GM04503 (cell line): ENCODE results near the gene DUSP14.
A peak's percentile ranks its signal among the peaks of the same experiment; 100 is the strongest.
"Not testable (repeated sequence)": the region's sequence is repeated elsewhere in the genome, so short reads cannot be mapped to it uniquely, and the experiment has no call there.

Experiments used
- DNase-seq: peaks from one replicate; pipeline ENCODE4 v3.0.0-alpha.2; 2012; ENCODE audit warnings: low read depth

DUSP14 gene

GRCh38 chr17:37489197-37490001 lies at the start of gene DUSP14:
DUSP14 (plus strand) TSS chr17:37489891; CDS start chr17:37512273, 22,382 bp downstream.
- DNase-seq: no peak

- no peak for DNase-seq
Measured at GRCh38 chr17:37440424-37440823, 49.3 kb upstream of the DUSP14 start.

- not testable (repeated sequence) for DNase-seq
Measured at GRCh38 chr17:37441369-37442014, 48.2 kb upstream of the DUSP14 start.

DNA sequence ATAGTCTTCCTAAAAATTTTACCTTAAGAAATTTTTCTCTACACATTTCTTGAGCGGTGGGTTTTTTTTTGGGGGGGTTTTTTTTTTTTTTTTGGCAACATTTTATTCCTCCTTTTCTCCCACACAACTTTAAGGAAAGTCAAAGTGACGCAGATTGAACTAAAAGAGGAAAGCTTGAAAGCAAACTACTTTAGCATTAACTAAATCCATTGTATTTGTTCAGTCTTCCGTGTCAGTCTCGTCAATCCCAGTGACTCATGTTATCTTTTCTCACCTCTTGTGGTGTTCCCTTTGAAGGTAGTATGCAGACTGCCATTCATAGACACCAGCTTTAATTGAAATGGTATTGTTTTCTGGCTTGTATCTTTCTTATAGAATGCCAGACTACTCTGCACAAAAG lies 43.7 kb upstream of the DUSP14 start:
- no peak for DNase-seq

DNA sequence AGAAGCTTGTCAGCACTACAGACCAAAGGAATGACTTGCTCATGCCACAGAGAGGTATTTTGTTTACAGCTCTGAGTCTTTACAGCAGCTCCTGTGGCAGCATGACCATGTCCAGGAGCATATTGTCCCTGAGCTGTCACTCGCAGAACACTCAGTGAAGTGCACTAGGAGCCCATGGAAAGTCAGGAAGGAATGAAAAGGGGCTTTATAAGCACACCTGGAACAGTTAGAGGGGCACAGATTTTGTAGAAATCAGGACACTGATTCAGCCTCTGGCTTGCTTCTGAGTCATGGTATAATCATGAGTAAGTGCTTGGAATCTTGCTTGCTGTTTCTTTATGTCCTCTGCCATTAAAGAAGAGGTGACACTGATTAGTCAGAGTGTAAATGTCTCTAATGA lies 42.0 kb upstream of the DUSP14 start:
- no peak for DNase-seq

DNA sequence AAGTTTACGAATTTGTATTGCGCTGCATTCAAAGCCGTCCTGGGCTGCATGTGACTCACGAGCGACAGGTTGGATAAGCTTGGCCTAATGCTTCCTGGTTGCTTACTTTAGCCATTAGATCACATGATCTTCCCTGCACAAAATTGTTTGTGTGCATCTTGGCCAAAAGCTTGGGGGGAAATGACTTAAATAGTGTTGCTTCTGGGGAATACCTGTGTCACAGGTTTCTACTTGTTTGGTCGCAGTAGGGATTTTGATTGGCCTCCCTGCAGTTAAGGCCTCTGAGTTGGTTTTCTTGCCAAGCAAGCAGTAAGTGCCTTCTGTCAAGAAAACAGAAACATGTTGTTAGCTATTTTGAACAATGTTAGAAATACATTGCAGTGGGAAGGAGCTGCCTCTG lies 39.6 kb upstream of the DUSP14 start:
- DNase-seq: no peak

DNA sequence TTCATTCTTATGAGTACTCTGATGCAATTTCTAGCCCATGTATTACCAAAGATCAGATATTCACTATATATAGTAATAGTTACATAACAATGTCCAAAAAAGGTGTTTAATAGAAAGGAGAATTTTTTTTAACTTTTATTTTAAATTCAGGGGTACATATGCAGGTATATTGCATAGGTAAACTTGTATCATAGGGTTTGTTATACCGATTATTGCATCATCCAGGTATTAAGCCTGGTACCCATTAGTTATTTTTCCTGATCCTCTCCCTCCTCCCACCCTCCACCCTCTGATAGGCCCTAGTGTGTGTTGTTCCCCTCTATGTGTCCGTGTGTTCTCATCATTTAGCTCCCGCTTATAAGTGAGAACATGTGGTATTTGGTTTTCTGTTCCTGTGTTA lies 31.9 kb upstream of the DUSP14 start:
- DNase-seq: not testable (repeated sequence)

DNA sequence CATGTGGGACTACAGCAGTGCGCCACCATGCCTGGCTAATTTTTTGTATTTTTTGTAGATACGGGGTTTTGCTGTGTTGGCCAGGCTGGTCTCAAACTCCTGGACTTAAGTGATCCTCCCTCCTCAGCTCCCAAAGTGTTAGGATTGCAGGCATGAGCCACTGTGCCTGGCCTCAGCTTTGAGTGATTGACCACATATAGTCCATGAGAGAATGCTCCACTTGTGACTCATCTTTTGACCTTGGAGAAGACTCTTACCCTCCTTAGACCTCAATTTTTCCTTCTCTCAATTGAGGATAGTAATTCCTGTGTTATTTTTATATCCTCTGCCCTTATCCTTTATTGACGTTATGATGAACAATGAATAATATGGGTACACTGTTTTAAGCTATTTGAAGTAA lies 30.9 kb upstream of the DUSP14 start:
- DNase-seq: peak; percentile 57

GRCh38 chr17:37461668-37462067 lies 28.0 kb upstream of the DUSP14 start:
- no peak for DNase-seq

GRCh38 chr17:37462492-37462891 lies 27.2 kb upstream of the DUSP14 start:
- no peak for DNase-seq

DNA sequence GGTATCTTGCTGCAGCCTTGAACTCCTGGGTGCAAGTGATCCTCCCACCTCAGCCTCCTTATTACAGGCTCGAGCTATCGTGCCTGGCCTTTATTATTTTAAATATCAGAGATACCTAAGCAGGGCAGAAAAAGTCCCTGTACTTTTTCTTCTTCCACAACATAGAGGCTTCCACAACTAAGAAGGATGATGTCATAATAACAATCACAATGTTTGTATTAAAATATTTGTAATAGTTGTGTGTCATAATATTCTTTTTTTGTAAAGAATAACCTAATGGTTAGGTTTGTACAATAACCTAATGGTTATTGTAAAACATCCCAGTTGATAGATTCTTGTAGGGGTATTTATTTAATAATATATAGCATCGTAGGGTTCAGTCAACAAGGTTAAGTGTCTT lies 26.7 kb upstream of the DUSP14 start:
- DNase-seq: no peak

DNA sequence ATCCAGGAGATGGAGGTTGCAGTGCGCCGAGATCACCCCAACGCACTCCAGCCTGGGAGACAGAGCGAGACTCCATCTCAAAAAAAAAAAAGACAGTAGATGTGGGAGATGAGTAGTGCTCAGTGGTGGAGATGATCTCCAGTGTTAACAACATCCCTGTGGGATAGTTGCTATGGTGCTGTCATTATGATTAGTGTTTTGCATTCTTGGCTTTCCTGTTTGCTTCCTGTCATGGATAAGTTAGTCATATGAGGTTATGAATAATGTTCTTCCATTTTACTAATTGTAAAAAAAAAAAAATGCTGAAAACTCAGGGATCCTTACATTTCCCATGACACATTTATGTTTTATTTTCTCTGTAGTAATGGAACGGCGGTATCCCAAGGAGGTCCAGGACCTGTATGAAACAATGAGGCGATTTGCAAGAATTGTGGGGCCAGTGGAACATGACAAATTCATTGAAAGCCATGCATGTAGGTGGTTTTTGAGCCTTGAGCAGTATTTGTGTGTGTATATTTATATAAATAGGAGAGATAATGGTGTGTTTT lies 24.5 kb upstream of the DUSP14 start:
- peak; percentile 64 for DNase-seq

DNA sequence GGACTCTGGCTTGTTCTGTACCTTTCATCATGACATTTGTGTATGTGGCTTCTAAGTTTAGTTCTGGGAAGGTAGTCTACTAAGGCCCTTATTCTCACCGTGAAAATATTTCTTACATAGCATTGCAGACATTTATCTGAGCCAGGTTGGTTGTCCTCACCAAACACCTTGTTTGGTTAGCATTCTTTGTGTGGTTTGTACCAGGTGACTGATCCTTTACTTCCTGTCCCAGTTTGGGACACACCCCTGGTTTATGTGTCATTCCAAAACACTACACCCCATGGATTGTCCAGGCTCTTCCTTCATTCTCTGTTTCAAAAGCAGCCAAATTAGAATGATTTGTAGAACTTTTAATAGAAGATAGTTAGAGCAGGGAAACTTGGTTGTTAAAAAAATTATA lies 23.2 kb upstream of the DUSP14 start:
- DNase-seq: no peak

DNA sequence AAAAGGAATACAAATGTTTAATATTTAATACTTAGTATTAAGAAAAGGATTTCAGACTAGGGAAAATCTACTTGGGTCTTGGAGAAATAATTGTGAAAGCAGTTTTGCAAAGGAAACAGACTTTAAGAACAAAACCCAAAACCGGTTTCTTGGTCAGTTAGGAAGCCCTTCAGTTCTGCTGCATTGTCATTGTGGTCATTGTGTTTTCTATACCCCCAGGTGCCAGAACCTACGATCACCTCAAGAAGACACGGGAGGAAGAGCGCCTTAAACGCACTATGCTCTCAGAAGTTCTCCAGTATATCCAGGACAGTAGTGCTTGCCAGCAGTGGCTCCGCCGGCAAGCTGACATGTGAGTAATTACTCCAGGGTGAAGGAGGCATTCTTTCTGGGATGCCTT lies 19.5 kb upstream of the DUSP14 start:
- no peak for DNase-seq

DNA sequence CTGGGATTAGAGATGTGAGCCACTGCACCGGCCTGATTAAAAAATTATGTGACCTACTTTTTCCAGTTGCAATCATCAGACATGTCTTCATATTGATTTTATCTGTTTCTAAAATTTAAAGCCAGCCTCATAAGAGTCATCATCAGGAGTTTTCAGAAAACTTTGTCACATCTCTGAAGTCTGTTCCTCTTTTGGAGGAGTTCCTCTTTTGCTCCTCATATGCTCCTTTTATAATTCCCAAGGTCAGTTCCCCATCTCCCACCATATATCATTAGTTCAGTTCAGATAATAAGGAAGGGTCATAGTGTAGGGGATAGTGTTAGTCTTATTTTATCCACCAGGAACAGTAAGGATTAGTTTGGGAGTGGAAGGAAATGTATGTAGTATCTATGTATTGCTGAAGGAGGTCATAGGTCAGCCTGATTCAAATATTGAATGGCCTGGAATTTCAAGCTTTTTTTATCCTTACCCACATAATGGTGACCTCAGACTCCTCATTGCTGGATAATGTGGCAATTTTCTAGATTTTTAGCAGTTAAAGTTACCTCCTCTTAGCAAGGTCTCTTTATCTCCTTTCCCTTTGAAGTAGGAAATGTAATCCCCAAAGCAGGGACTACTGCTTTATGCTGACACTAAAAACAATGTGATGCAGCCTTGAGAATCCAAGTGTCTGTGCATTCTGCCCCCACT lies 13.8 kb upstream of the DUSP14 start:
- DNase-seq: no peak

DNA sequence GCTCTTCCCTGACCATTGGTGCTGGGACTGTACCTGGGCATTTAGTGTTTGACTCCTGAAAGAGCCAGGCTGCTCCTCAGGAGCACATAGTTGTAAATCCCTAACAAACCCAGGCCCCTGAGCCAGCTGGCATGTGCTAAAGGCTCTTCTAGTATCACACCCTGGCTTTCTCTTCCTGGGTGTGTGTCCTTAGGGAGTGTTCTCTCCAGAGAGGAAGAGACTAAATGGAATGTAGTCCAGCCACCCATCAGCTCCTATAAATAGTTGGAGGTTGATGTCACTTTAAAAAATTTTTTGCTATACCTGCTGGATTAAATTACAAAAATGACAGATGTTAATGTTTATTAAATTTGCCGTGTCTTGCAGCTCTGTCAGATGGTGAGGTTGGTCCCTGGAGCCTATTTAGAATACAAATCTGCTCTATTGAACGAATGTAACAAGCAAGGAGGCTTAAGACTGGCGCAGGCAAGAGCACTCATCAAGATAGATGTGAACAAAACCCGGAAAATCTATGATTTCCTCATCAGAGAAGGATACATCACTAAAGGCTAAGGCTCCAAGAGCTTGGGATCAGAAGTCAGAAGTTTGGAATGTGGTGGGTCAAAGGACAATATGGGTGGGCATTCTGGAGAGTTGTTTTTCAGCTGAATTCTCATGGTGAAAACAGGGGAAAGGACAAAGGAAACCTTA lies 13.1 kb upstream of the DUSP14 start:
- no peak for DNase-seq

GRCh38 chr17:37478187-37478586 lies 11.5 kb upstream of the DUSP14 start:
- peak; percentile 79 for DNase-seq

- DNase-seq: no peak
Measured at GRCh38 chr17:37479025-37479424, 10.7 kb upstream of the DUSP14 start.

DNA sequence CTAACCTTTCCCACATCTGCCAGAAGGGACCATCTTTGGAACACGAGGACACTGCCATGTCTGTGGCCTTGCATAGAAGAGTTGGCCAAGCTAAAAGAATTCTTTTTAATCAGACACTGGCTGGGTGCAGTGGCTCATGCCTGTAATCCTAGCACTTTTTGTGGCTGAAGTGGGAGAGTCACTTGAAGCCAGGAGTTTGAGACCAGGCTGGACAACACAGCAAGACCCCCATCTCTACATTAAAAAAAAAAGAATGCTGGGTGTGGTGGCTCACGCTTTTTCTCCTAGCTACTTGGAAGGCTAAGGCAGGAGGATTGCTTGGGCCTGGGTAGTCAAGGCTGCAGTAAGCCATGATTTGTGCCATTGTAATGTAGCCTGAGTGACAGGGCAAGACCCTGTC lies 9.3 kb upstream of the DUSP14 start:
- DNase-seq: no peak

DNA sequence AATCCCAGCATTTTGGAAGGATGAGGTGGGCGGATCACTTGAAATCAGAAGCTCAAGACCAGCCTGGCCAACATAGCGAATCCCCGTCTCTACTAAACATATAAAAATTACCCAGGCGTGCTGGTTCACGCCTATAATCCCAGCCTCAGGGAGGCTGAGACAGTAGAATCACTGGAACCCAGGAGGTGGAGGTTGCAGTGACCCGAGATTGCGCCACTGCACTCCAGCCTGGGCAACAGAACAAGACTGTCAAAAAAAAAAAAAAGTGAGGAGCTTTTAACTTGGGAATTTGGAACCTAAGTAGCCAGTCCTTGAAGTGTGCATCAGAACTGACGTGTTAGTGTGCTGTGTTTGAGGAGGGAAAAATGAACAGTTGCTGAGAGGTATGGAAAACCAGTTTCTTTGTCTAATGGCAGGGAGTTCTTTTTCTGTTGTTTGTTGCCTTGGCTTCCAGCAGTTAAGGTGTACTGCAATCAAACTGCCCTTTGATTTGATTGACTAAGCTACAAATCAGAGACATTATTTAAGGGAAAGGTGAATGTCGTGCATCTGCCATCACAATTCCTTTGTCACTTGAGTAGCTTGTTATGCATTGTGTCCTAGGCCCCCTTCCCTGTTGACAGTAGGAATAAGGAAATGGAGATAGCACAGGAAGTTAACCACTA lies 8.6 kb upstream of the DUSP14 start:
- no peak for DNase-seq

- DNase-seq: peak; percentile 83
Measured at GRCh38 chr17:37483311-37484039, 6.2 kb upstream of the DUSP14 start.
